ENCODE measurements around the gene APBA1. TPM values are rescaled to one million over a fixed set of nuclear protein-coding genes. Genes with fewer than 3 reads are reported as not detected.

The APBA1 gene
- polyA plus RNA-seq (ENCODE audit: low read depth in 6 of 6): not detected

- peak; percentile 1 for DNase-seq
- peak; percentile 38 to 39 for ATAC-seq (ENCODE audit: low read depth in 2 of 2)
- Mint-ChIP-seq H3K4me3 (peak within 1 kb of the TSS; percentile 78 to 91 (median 82)), H3K9me3 (no peaks in the 10 kb centered on the region), H3K36me3 (no peaks in the 10 kb centered on the region), H3K27ac (peak within 1 kb of the TSS in 1 of 6 donors; percentile 15), H3K27me3 (peaks cover 25 to 47% (median 30%) of the 10 kb centered on the region in 3 donors), H3K4me1 (peaks cover 11 to 12% (median 11%) of the 10 kb centered on the region in 3 donors)
These were observed at the start of gene APBA1 for GRCh38 chr9:69671879-69672595. TSS of gene APBA1 (minus strand) at chr9:69672371.

GRCh38 chr9:69719983-69720382 is 47.8 kb upstream of the APBA1 start:
- peaks cover 12 to 34% of the 10 kb centered on the region in 2 donors for H3K36me3 Mint-ChIP-seq
- DNase-seq (no peak), ATAC-seq (ENCODE audit: low read depth in 2 of 2) (no peak)
- H3K27me3 Mint-ChIP-seq: no peaks in the 10 kb centered on the region
- no peaks in the 10 kb centered on the region for H3K4me1 Mint-ChIP-seq
- H3K9me3 Mint-ChIP-seq: peaks cover 0 to 2% (median 0%) of the 10 kb centered on the region in 7 donors
- H3K4me3 Mint-ChIP-seq: no peak overlapping the region
- no peak overlapping the region for H3K27ac Mint-ChIP-seq

GRCh38 chr9:69719367-69719766 is 47.2 kb upstream of the APBA1 start:
- Mint-ChIP-seq H3K36me3 (peaks cover 12 to 36% of the 10 kb centered on the region in 2 donors), H3K4me3 (no peak overlapping the region), H3K27me3 (no peaks in the 10 kb centered on the region), H3K4me1 (no peaks in the 10 kb centered on the region), H3K27ac (no peak overlapping the region), H3K9me3 (peaks cover 0 to 2% (median 0%) of the 10 kb centered on the region in 7 donors)
- ATAC-seq (ENCODE audit: low read depth in 2 of 2): no peak
- no peak for DNase-seq

- H3K9me3 Mint-ChIP-seq: peaks cover 0 to 2% (median 0%) of the 10 kb centered on the region in 7 donors
- peaks cover 12 to 38% of the 10 kb centered on the region in 2 donors for H3K36me3 Mint-ChIP-seq
- ATAC-seq (ENCODE audit: low read depth in 2 of 2) (no peak), DNase-seq (no peak)
- H3K4me3 Mint-ChIP-seq: no peak overlapping the region
- no peaks in the 10 kb centered on the region for H3K27me3 Mint-ChIP-seq
- H3K27ac Mint-ChIP-seq: no peak overlapping the region
- H3K4me1 Mint-ChIP-seq: no peaks in the 10 kb centered on the region
These were observed 46.0 kb upstream of the APBA1 start for GRCh38 chr9:69718218-69718617.

DNA sequence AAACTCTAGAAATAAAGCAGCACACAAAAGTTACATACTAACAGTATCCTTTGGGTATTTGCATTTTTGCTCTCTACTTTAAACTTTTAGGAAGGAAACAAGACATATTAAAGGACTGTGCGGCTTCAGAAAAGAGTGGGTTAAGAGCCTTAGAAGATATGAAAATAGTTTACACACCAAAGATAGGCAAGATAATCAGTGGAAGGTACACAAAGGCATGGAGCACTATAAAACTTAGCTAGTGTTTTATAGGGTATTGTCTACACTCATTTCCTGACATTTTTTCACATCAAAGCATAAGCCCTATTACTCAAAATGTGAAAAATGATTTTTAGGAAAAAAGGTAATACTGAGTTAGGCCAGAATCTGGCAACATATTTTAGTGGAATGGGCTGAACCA is 43.7 kb upstream of the APBA1 start:
- Mint-ChIP-seq H3K36me3 (peaks cover 2 to 41% of the 10 kb centered on the region in 2 donors), H3K4me3 (no peak overlapping the region), H3K27ac (no peak overlapping the region), H3K9me3 (peaks cover 0 to 2% (median 0%) of the 10 kb centered on the region in 7 donors), H3K4me1 (no peaks in the 10 kb centered on the region), H3K27me3 (no peaks in the 10 kb centered on the region)
- ATAC-seq (ENCODE audit: low read depth in 2 of 2) (no peak), DNase-seq (no peak)

DNA sequence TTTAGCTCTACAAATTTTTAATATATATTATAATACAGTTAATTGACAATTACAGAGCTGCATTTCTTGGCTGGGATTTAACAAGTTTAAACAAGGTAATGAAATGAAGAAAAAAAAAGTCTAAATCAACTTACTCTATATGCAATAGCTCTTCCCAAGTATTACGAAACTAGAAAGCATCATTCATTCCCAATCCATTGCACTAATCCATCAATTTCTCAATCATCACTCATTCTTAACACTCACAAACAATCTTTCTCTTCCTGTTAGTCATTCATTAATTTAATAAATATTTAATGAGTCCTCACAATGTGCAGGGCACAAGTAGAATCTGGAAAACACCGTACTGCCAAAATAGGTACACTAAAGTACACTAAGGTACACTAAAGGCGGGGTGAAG is 42.9 kb upstream of the APBA1 start:
- H3K36me3 Mint-ChIP-seq: peaks cover 0 to 42% of the 10 kb centered on the region in 2 donors
- no peak overlapping the region for H3K27ac Mint-ChIP-seq
- H3K9me3 Mint-ChIP-seq: peaks cover 0 to 2% (median 0%) of the 10 kb centered on the region in 7 donors
- ATAC-seq (ENCODE audit: low read depth in 2 of 2) (no peak), DNase-seq (no peak)
- H3K27me3 Mint-ChIP-seq: no peaks in the 10 kb centered on the region
- no peaks in the 10 kb centered on the region for H3K4me1 Mint-ChIP-seq
- H3K4me3 Mint-ChIP-seq: no peak overlapping the region

- Mint-ChIP-seq H3K4me1 (no peaks in the 10 kb centered on the region), H3K27ac (peak overlapping the region in 1 of 6 donors; percentile 22), H3K9me3 (peaks cover 19 to 84% (median 61%) of the 10 kb centered on the region in 7 donors), H3K4me3 (peak overlapping the region in 1 of 8 donors; percentile 37), H3K27me3 (peaks cover 0 to 21% (median 4%) of the 10 kb centered on the region in 3 donors), H3K36me3 (peaks cover 9 to 16% of the 10 kb centered on the region in 2 donors)
- no peak for ATAC-seq (ENCODE audit: low read depth in 2 of 2)
- no peak for DNase-seq
These were observed 25.3 kb upstream of the APBA1 start for GRCh38 chr9:69697475-69697874.

DNA sequence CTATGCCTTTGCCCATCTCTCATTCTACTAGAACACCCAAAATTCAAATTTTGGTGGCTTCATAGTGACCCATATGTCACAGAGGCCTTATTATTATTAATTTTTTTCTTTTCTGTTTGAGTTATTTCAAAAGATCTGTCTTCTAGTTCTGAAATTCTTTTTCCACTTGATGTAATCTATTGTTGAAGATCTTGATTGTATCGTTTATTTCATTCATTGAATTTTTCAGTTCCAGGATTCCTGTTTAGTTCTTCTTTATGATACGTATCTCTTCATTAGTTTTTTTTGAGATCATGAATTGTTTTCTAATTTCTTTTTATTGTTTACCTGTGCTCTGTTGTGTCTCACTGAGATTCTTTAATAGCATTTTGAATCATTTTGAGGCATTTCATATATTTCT is 24.6 kb upstream of the APBA1 start:
- Mint-ChIP-seq H3K27ac (no peak overlapping the region), H3K36me3 (peaks cover 9 to 16% of the 10 kb centered on the region in 2 donors), H3K4me3 (no peak overlapping the region), H3K4me1 (no peaks in the 10 kb centered on the region), H3K27me3 (peaks cover 0 to 28% (median 6%) of the 10 kb centered on the region in 3 donors), H3K9me3 (peaks cover 19 to 83% (median 60%) of the 10 kb centered on the region in 7 donors)
- DNase-seq (no peak), ATAC-seq (ENCODE audit: low read depth in 2 of 2) (no peak)

- H3K4me3 Mint-ChIP-seq: no peak overlapping the region
- H3K27me3 Mint-ChIP-seq: peaks cover 0 to 21% (median 6%) of the 10 kb centered on the region in 3 donors
- peaks cover 3 to 30% (median 17%) of the 10 kb centered on the region in 7 donors for H3K9me3 Mint-ChIP-seq
- no peaks in the 10 kb centered on the region for H3K4me1 Mint-ChIP-seq
- peak overlapping the region in 1 of 6 donors; percentile 8 for H3K27ac Mint-ChIP-seq
- ATAC-seq (ENCODE audit: low read depth in 2 of 2): no peak
- H3K36me3 Mint-ChIP-seq: peaks cover 0 to 3% of the 10 kb centered on the region in 2 donors
- DNase-seq: no peak
These were observed 17.9 kb upstream of the APBA1 start for GRCh38 chr9:69689991-69690538.

GRCh38 chr9:69683927-69684326 is 11.8 kb upstream of the APBA1 start:
- no peaks in the 10 kb centered on the region for H3K4me1 Mint-ChIP-seq
- H3K4me3 Mint-ChIP-seq: no peak overlapping the region
- peaks cover 0 to 2% (median 0%) of the 10 kb centered on the region in 7 donors for H3K9me3 Mint-ChIP-seq
- H3K27me3 Mint-ChIP-seq: peaks cover 0 to 10% (median 1%) of the 10 kb centered on the region in 3 donors
- ATAC-seq (ENCODE audit: low read depth in 2 of 2) (no peak), DNase-seq (no peak)
- no peaks in the 10 kb centered on the region for H3K36me3 Mint-ChIP-seq
- no peak overlapping the region for H3K27ac Mint-ChIP-seq

- no peak overlapping the region for H3K4me3 Mint-ChIP-seq
- H3K9me3 Mint-ChIP-seq: peaks cover 0 to 2% (median 0%) of the 10 kb centered on the region in 7 donors
- H3K27ac Mint-ChIP-seq: no peak overlapping the region
- no peak for DNase-seq
- peaks cover 9 to 25% (median 23%) of the 10 kb centered on the region in 3 donors for H3K27me3 Mint-ChIP-seq
- no peak for ATAC-seq (ENCODE audit: low read depth in 2 of 2)
- H3K4me1 Mint-ChIP-seq: peaks cover 0 to 7% (median 4%) of the 10 kb centered on the region in 3 donors
- H3K36me3 Mint-ChIP-seq: no peaks in the 10 kb centered on the region
These were observed 6.8 kb upstream of the APBA1 start for GRCh38 chr9:69678843-69679538.

DNA sequence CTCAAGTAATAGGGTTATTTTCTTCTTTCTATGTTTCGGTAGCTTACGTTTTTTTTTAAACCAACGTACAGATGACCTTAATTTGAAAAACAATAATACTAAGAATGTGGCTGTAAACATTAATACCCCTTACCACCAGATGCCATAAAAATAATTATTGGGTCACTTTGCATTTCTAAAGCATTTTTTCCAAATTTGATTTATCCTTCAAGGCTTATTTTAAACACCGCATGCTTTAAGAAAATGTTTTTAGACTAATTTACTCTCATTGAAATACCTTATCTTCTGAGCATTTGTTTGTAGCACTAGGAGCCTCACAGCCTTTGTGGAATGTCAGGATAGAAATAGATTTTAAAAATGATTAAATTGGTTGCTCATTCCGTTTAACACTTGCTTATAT is 5.8 kb upstream of the APBA1 start:
- H3K27ac Mint-ChIP-seq: no peak overlapping the region
- DNase-seq: no peak
- peaks cover 3 to 7% (median 6%) of the 10 kb centered on the region in 3 donors for H3K4me1 Mint-ChIP-seq
- H3K27me3 Mint-ChIP-seq: peaks cover 13 to 32% (median 24%) of the 10 kb centered on the region in 3 donors
- no peak overlapping the region for H3K4me3 Mint-ChIP-seq
- no peaks in the 10 kb centered on the region for H3K36me3 Mint-ChIP-seq
- H3K9me3 Mint-ChIP-seq: peaks cover 0 to 2% (median 0%) of the 10 kb centered on the region in 7 donors
- ATAC-seq (ENCODE audit: low read depth in 2 of 2): no peak

DNA sequence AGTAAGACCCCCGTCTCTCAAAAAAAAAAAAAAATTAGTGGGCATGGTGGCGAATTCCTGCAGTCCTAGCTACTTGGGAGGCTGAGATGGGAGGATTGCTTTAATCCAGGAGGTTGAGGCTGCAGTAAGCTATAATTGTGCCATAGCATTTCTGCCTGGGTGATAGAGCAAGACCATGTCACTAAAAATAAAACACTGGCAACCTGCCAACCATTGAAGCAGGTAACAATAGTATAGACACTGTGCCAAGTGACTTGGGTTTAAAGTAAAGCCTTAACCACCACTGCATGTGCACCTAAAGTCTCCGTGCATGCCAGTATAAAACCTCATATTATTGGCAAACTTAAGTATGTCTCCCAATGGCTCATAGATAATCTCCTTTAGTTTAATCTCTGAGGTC is 3.4 kb upstream of the APBA1 start:
- Mint-ChIP-seq H3K9me3 (no peaks in the 10 kb centered on the region), H3K36me3 (no peaks in the 10 kb centered on the region), H3K27me3 (peaks cover 27 to 51% (median 34%) of the 10 kb centered on the region in 3 donors), H3K27ac (no peak overlapping the region), H3K4me3 (no peak overlapping the region), H3K4me1 (peaks cover 11 to 12% (median 11%) of the 10 kb centered on the region in 3 donors)
- ATAC-seq (ENCODE audit: low read depth in 2 of 2) (no peak), DNase-seq (no peak)
